GM21576 (cell line): ENCODE results near the gene TAGLN2.
"Not testable (repeated sequence)": the region's sequence is repeated elsewhere in the genome, so short reads cannot be mapped to it uniquely, and the experiment has no call there.

Experiments used
- ATAC-seq: cut with Tn5 transposase; IDR thresholded peaks from one replicate; pipeline ENCODE4 v1.9.1; 2021; ENCODE audit warnings: mild to moderate bottlenecking, moderate library complexity; ENCODE audit not compliant: unreplicated experiment

TAGLN2 gene

DNA sequence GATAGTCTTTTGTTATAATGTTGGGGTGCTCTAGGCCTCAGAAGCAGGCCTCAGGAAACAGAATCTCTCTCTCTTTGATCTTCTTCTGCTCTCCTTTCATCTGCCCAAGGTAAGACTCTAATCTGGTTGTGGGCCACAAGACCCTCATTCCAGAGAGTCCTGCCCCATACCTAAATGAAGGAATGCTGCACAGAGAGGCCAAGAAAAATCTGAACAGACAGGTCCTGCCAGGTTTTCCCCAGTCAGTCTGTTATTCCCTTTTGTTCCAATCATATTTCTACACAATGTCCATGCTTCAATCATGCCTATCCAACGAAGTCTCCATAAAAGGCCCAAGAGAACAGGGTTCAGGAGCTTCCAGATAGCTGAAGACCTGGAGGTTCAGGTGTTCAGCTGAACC, 18.3 kb downstream of the TAGLN2 start:
- no peak for ATAC-seq

DNA sequence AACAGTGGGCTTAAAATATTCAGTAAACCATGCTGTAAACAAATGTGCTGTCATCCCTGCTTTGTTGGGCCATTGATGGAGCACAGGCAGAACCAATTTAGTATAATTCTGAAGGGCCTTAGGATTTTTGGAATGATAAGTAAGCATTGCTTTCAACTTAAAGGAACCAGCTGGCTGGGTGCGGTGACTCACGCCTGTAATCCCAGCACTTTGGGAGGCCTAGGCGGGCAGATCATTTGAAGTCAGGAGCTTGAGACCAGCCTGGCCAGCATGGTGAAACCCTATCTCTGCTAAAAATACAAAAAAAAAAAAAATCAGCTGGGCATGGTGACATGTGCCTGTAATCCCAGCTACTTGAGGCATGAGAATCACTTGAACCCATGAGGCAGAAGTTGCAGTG, 21.3 kb downstream of the TAGLN2 start:
- ATAC-seq = not testable (repeated sequence)

DNA sequence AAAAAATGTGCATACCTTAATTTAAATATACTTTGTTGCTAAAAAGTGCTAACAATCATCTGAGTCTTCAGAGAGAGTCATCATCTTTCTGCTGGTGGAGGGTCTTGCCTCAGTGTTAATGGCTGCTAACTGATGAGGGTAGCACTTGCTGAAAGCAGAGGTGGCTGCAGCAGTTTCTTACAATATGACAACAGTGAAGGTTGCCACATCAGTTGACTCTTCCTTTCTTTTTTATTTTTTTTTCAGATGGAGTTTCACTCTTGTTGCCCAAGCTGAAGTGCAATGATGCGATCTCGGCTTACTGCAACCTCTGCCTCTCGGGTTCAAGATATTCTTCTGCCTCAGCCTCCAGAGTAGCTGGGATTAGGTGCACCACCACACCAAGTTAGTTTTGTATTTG, 22.8 kb downstream of the TAGLN2 start:
- ATAC-seq = no peak

DNA sequence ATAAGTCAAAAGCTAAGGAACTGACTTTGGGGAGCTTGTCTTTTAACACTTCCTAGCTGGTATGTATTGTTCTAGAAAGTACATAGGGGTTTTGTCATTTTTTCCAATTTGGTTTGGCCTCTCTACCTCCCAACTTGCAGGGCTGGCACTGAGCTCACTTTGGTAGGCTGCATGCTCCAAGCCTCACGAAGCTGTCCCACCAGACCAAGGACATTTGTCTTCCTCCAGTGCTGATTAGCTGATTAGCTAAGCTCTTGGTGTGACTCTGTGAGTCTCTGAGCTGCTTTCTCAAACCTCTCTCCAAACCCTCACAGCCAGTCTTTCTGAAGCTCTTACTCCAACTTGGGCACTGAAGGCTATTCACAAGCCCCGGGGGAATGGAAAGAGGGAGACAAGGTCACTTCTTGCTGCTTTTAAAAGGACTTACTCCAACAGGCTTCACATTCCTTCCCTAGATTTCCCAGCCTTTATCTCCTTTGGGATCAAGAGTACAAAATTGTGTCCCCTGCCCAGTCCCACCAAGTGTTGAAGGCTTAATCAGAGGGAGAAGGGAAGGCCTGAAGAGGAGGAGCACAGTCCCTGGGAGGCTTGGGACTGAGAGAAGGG, 24.4 kb downstream of the TAGLN2 start:
- ATAC-seq = no peak

DNA sequence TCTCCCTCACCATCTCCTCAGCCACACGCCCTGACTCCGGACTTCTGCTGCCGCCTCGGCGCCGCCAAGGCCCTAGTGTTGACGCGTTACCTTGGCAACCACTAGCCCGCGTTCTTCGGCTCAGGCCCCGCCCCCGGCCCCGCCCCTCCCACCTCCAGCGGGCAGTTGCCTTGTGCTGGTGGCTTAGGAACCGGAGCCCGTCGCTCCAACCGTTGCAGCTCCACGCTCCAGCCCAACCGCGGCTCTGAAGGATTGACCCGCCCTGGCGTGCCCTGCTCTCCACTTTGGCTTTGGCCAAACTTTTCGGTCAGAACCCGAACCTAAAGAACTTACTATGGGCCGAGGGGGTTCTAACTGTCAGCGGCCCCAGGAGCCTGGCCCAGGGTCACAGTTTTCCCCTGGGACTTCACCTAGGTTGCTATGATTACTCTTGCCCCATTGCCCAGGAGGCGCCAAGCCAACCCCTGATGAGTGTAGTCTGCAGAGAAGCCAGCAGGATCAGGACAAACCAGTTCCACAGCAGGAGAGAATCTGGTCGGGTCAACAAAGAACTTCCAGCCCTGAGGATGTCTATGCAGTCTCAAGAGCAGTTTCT, 25.1 kb downstream of the TAGLN2 start, which contains the start of gene CFAP45:
TSS of gene CFAP45 (minus strand) at position 80 of the 595 bp plus-strand sequence. CDS start at position 13, 67 bp downstream.
- no peak for ATAC-seq

GRCh38 chr1:159899634-159900033, 25.7 kb downstream of the TAGLN2 start:
- ATAC-seq = not testable (repeated sequence)

DNA sequence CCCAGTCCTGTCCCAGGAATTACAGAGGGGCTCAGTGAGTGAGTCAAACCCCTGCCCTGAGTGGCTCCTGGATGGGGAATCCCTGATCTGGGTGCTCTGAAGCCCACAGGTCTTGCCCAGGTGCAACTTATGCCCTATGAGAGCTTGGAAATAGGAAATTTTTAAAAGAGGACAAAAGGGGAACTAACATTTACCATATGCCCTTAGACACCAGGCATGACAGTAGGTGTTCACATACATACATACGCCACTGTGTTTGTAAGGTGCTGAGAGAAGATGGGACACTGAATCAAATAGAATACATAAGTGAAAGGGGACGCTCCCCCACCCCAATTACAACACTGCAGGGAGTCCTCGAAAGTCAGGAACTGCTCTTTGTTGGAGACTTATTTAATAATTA, 26.8 kb downstream of the TAGLN2 start:
- ATAC-seq = no peak

- ATAC-seq = no peak
Measured at GRCh38 chr1:159897962-159898361, 27.3 kb downstream of the TAGLN2 start.

DNA sequence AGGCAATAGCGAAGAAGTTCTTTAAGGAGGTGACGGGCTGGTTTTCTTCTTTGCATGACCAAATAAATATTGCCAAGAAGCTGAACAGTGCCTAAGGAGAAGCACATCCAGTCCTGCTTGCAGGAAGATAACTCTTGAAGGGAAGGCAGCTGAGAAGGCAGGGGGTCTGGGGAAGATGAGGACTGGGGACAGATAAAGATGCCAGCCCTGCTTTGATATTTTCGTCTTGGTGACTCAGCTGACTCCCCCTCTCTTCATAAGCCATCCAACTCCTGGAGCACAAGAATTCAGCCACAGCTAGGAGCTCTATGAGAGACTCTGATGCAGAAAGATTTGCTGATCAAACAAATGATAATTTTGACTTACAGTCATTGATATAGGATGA, 28.8 kb downstream of the TAGLN2 start:
- ATAC-seq = no peak

DNA sequence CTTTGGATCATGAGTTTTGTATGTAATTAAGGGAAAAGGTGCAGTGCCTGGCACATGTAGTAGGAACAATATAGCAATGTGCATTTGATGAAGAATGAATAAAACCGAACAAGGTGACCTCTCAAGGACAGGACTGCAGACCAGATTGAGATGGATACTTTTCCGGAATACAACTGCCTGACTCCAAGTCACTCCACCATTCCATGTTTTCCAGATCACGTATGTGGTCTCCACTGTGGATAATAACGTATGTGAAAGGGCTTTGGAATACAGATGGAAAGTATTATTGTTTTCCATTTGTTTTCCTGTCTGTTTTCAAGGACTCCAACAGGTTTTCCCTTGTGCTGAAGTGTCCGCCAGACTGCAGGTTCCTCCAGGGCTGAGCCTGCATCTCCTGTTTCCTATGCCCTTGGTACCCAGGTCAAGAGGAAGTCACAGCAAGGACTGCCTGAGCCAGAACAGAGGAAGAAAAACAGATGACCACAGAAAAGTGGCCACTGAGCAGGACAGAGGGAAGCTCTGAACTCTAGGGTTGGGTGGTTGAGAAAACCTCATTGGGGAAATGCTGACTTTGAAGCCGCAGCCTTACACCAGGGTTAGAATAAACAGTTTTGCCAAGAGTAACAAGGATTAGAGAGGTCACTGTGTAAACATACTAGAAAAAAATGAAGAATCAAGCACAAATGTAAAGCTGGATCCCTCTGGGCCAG, 29.3 kb downstream of the TAGLN2 start:
- no peak for ATAC-seq

DNA sequence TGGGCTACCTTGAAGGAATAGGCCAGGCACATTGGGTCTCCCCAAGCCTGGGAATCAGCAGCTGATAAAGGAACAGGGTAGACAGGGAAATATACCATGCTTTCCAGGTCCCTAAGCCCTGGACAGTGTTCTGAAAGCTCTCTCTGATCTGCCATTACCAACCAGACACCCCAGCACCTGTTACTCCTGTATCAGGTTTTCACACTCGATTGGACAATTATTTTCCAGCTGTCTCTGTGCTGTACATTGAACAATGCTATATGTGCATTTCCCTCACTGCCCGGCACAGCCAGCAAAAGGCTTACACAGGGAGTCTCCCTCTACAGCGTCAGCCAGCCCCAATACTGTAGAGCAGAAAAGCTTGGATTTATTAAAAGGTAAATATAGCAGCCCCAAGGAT, 30.0 kb downstream of the TAGLN2 start:
- ATAC-seq = no peak

DNA sequence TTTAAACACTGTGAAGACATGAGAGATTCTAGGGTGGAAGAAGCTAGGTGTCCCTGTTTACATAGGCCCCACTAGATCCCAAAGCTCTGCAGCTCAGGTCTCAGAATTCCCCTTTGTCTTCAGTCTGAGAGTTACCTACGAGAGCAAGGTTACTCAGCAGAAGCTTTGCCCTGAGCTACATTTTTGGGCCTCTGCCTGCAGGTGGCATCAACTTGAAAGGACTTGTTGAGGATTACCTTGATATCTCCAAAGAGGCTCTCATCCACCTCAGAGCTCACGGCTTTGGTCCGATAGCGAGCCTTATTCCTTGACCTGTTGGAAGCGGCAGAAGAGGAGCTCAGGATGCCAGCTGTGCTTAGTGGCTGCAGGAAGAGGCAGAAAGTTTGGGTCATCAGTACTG, 32.4 kb downstream of the TAGLN2 start:
- no peak for ATAC-seq

- peak; percentile 56 for ATAC-seq
Measured at GRCh38 chr1:159891275-159892157, 33.8 kb downstream of the TAGLN2 start.

GRCh38 chr1:159890390-159890789, 34.9 kb downstream of the TAGLN2 start:
- ATAC-seq = no peak

GRCh38 chr1:159889821-159890252, 35.5 kb downstream of the TAGLN2 start:
- ATAC-seq = peak; percentile 81

DNA sequence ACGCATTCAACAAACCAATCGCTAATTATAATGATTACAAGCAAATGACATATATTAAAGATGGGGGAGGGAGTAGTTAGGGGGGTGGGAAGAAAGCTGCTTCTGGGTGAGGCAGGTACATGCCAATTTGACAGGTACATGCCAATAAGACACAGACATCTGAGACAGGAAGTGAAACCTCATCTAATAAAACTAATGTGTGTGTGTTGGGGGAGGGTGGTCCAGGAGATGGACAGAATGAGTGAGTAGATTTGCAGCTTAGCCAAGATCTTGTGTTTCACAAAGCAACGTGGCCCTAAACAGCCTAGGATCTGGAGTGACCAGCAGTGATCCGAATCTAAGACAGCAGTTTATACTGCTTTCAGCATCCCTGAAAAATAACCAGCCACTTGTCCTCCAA, 36.1 kb downstream of the TAGLN2 start:
- no peak for ATAC-seq

- no peak for ATAC-seq
Measured at GRCh38 chr1:159884296-159884695, 41.0 kb downstream of the TAGLN2 start.

DNA sequence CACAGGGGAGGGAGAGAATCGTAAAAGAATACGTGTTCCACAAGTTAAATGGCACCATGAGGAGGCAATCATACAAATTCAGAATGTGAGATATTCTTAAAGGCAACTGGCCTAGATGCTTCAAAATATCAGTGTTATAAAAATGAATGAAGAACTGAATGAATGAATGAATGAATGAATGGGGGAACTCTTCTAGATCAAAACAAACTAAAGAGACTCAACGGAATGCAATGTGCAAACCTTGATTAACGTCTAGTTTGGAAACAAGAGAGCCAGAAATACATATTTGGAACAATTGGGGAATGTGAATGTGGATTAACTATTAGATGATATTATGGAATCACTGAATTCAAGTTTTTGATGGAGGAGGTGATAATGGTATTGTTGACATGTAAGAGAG, 42.2 kb downstream of the TAGLN2 start:
- no peak for ATAC-seq

DNA sequence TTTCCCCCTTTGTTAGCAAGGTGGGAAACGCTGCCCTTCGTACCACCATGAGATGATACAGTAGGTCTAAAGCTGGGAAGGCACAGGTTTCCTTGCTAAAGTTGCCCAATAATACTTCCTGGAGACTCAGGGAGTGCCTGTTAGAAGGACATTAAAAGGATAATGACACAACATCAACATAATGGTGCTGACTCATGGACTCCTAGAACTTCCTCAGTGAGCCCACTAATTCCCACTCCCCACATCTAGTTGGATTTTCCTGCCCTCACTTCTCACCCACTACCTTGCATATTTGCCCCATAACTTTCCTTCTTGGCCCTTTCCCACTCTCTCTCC, 42.8 kb downstream of the TAGLN2 start:
- ATAC-seq = no peak

GRCh38 chr1:159881622-159882526, 43.4 kb downstream of the TAGLN2 start:
- ATAC-seq = no peak
